HepG2 (cell line): ENCODE results near the gene UBAP2L. TPM values are rescaled to one million over a fixed set of nuclear protein-coding genes. Genes with fewer than 3 reads are reported as not detected.

Experiments
- ATAC-seq: fragments of 200-7000 bp; cut with Tn5 transposase; 3 replicates; pipeline ENCODE4 v1.9.1; 2020; ENCODE audit warnings: mild to moderate bottlenecking, moderate library complexity
- BruUV-seq: library from RNA; stranded (reverse); fragments of 400-500 nt; replicated peaks from 2 replicates; lab custom pipeline; 2021; lab: Mats Ljungman, UMichigan
- CTCF ChIA-PET: fragments of 300-600 bp; formaldehyde crosslinking; extraction: SDS; loops from one replicate; lab custom pipeline; 2021; ENCODE audit warnings: low total read pairs, inconsistent platforms, low intra/inter-chr PET ratio; lab: Yijun Ruan, JAX
- POLR2A ChIA-PET: fragments of 350-600 bp; sonication (Branson Sonifier 250); formaldehyde crosslinking; loops from one replicate; lab custom pipeline; 2020; ENCODE audit warnings: antibody characterized with exemption, inconsistent platforms; lab: Yijun Ruan, JAX
- DNase-seq: peaks from one replicate; pipeline ENCODE4 v3.0.0-alpha.2; 2015; ENCODE audit warnings: low spot score
- FAIRE-seq: peaks from 3 replicates; lab custom pipeline; 2011; peaks lifted over from hg19 to GRCh38; lab: Jason Lieb, UNC
- H2AFZ ChIP-seq: one replicate; pipeline ENCODE4 v1.6.1; 2011; ENCODE audit warnings: low read length, inconsistent platforms
- H3K27ac ChIP-seq: fragments of 300-600 bp; 3 replicates; pipeline ENCODE4 v1.8.0; 2011; ENCODE audit warnings: mixed run types, mild to moderate bottlenecking, mixed read lengths, low read length, inconsistent platforms; ENCODE audit not compliant: insufficient read depth; ENCODE audit errors: extremely low read length
- H3K27me3 ChIP-seq, 2 experiments: fragments of 200-600 bp in 1 of 2; 2 replicates in 1 of 2; 3 replicates in 1 of 2; pipeline versions ENCODE4 v1.6.0 to v1.8.0; 2011; ENCODE audit warnings: low read length in 2 of 2, mild to moderate bottlenecking in 2 of 2, moderate library complexity in 2 of 2, inconsistent platforms in 1 of 2; ENCODE audit not compliant: insufficient read depth in 2 of 2, control insufficient read depth in 1 of 2
- H3K36me3 ChIP-seq, 2 experiments: fragments of 200-600 bp in 1 of 2; replicated peaks in 1 of 2; 2 replicates in 1 of 2; 3 replicates in 1 of 2; pipeline versions ENCODE4 v1.5.1 to v1.8.0; 2011; ENCODE audit warnings: low read length in 2 of 2, inconsistent platforms in 1 of 2; ENCODE audit not compliant: insufficient read depth in 2 of 2, control insufficient read depth in 1 of 2
- H3K4me1 ChIP-seq: 2 replicates; pipeline ENCODE4 v1.5.1; 2012; ENCODE audit warnings: low read length, inconsistent platforms; ENCODE audit not compliant: insufficient read depth
- H3K4me2 ChIP-seq: 2 replicates; pipeline ENCODE4 v1.6.0; 2011; ENCODE audit warnings: low read depth, low read length, inconsistent platforms
- H3K4me3 ChIP-seq, 3 experiments: fragments of 200-600 bp in 1 of 3; sonication (generic), shearing (Covaris generic) in 1 of 3; replicated peaks in 1 of 3; 2 replicates each; pipeline ENCODE4 v1.5.1; 2011 to 2016; ENCODE audit warnings: low read length in 3 of 3, inconsistent platforms in 2 of 3, low read depth in 2 of 3, mild to moderate bottlenecking in 2 of 3, control low read depth in 1 of 3, mixed read lengths in 1 of 3; ENCODE audit not compliant: insufficient read depth in 1 of 3
- H3K79me2 ChIP-seq: one replicate; pipeline ENCODE4 v1.6.1; 2011; ENCODE audit warnings: low read length, inconsistent platforms; ENCODE audit not compliant: insufficient read depth
- H3K9ac ChIP-seq: 2 replicates; pipeline ENCODE4 v1.6.0; 2011; ENCODE audit warnings: mild to moderate bottlenecking, low read depth, low read length, inconsistent platforms; ENCODE audit not compliant: insufficient read depth
- H3K9me3 ChIP-seq: 2 replicates; pipeline ENCODE4 v1.5.1; 2012; ENCODE audit warnings: mild to moderate bottlenecking, low read length
- H4K20me1 ChIP-seq: 2 replicates; pipeline ENCODE4 v1.6.0; 2011; ENCODE audit warnings: inconsistent platforms, mild to moderate bottlenecking, low read length, moderate library complexity; ENCODE audit not compliant: insufficient read depth
- CHD4 ChIP-seq: fragments of 200-600 bp; sonication (generic); IDR thresholded peaks from 2 replicates; pipeline ENCODE4 v1.7.0; 2017; ENCODE audit warnings: mild to moderate bottlenecking, low read length, borderline replicate concordance
- CREM ChIP-seq, 2 experiments: sonication (generic) in 1 of 2; formaldehyde crosslinking in 1 of 2; IDR thresholded peaks; 2 replicates each; pipeline versions ENCODE4 v1.4.0 to v1.6.1; 2016 to 2020; ENCODE audit warnings: antibody characterized with exemption in 1 of 2, mild to moderate bottlenecking in 1 of 2, missing genetic modification reagents in 1 of 2
- CTCF ChIP-seq: sonication (generic); formaldehyde crosslinking; IDR thresholded peaks from 2 replicates; pipeline ENCODE4 v1.5.0; 2020; ENCODE audit warnings: mild to moderate bottlenecking, missing genetic modification reagents, moderate library complexity
- HOXA5 ChIP-seq: sonication (generic); formaldehyde crosslinking; IDR thresholded peaks from 2 replicates; pipeline ENCODE4 v1.4.0; 2020; ENCODE audit warnings: missing genetic modification reagents
- KDM1A ChIP-seq: IDR thresholded peaks from 2 replicates; pipeline ENCODE4 v1.6.1; 2016; ENCODE audit warnings: missing compliant biosample characterization
- MIER3 ChIP-seq: IDR thresholded peaks from 2 replicates; pipeline ENCODE4 v1.6.1; 2016; ENCODE audit warnings: missing compliant biosample characterization, borderline replicate concordance
- PCBP1 ChIP-seq: fragments of 200-400 bp; formaldehyde crosslinking; IDR thresholded peaks from 2 replicates; pipeline ENCODE4 v1.6.1; 2017; ENCODE audit warnings: mild to moderate bottlenecking, low read depth, low read length, borderline replicate concordance
- PHF8 ChIP-seq: sonication (generic); formaldehyde crosslinking; IDR thresholded peaks from 2 replicates; pipeline ENCODE4 v1.5.0; 2020; ENCODE audit warnings: missing genetic modification reagents
- RELA ChIP-seq: sonication (generic); formaldehyde crosslinking; IDR thresholded peaks from 2 replicates; pipeline ENCODE4 v1.4.0; 2020; ENCODE audit warnings: missing genetic modification reagents
- TEF ChIP-seq: sonication (generic); formaldehyde crosslinking; IDR thresholded peaks from 2 replicates; pipeline ENCODE4 v1.5.0; 2020; ENCODE audit warnings: missing genetic modification reagents
- THAP8 ChIP-seq: sonication (generic); formaldehyde crosslinking; IDR thresholded peaks from 2 replicates; pipeline ENCODE4 v1.5.1; 2020; ENCODE audit warnings: missing genetic modification reagents, mild to moderate bottlenecking, borderline replicate concordance
- ZFAT ChIP-seq: sonication (generic); formaldehyde crosslinking; conservative IDR thresholded peaks from 2 replicates; pipeline ENCODE4 v1.8.1; 2023; ENCODE audit warnings: missing genetic modification reagents, inconsistent platforms
- ZNF24 ChIP-seq: fragments of 450-650 bp; IDR thresholded peaks from 2 replicates; pipeline ENCODE4 v1.6.1; 2017; ENCODE audit warnings: antibody characterized with exemption, mild to moderate bottlenecking
- ZNF30 ChIP-seq: sonication (generic); formaldehyde crosslinking; IDR thresholded peaks from 2 replicates; pipeline ENCODE4 v1.5.0; 2020; ENCODE audit warnings: mild to moderate bottlenecking, missing genetic modification reagents
- ZNF446 ChIP-seq: sonication (generic); formaldehyde crosslinking; IDR thresholded peaks from 2 replicates; pipeline ENCODE4 v1.5.0; 2020; ENCODE audit warnings: mild to moderate bottlenecking, missing genetic modification reagents
- ZNF558 ChIP-seq: sonication (generic); formaldehyde crosslinking; IDR thresholded peaks from 2 replicates; pipeline ENCODE4 v1.9.0; 2022; ENCODE audit warnings: mild to moderate bottlenecking, missing genetic modification reagents, borderline replicate concordance
- ZNF569 ChIP-seq: sonication (generic); formaldehyde crosslinking; IDR thresholded peaks from 2 replicates; pipeline ENCODE4 v1.5.0; 2020; ENCODE audit warnings: mild to moderate bottlenecking, missing genetic modification reagents, moderate library complexity, borderline replicate concordance
- ZNF572 ChIP-seq: sonication (generic); formaldehyde crosslinking; IDR thresholded peaks from 2 replicates; pipeline ENCODE4 v1.5.1; 2020; ENCODE audit warnings: mild to moderate bottlenecking, missing genetic modification reagents
- ZNF644 ChIP-seq: IDR thresholded peaks from 2 replicates; pipeline ENCODE4 v1.6.1; 2016; ENCODE audit warnings: low read depth
- ZNF746 ChIP-seq: sonication (generic); formaldehyde crosslinking; IDR thresholded peaks from 2 replicates; pipeline ENCODE4 v1.8.0; 2022; ENCODE audit warnings: mild to moderate bottlenecking, missing genetic modification reagents
- whole genome bisulfite sequencing: methylation state at CpG from one replicate; pipeline ENCODE4 v1.1.6; 2017; ENCODE audit warnings: low lambda C conversion rate; 5-methylcytosine and 5-hydroxymethylcytosine counted together
- in situ Hi-C: cut with HindIII; loops from 2 replicates; pipeline ENCODE4 v1.10.0; 2017; ENCODE audit warnings: low pct_unique_long_range_greater_than_20kb; ENCODE audit not compliant: extremely low pct_ligation_motif_present
- intact Hi-C: fragments of 100-400 bp; cut with micrococcal nuclease; formaldehyde crosslinking; loops from one replicate; pipeline ENCODE4 v1.10.0; 2022; ENCODE audit not compliant: unreplicated experiment
- polyA plus RNA-seq, 8 experiments: library from polyadenylated mRNA; depleted of rRNA in 3 of 8; stranded (reverse) in 7 of 8; unstranded in 1 of 8; fragments of >200 nt; fragmentation: Illumina TruSeq in 4 of 8; extraction: Trizol in 4 of 8; gene quantifications; 2 replicates each; pipeline versions ENCODE4 v1.2.1 to v1.2.3, GENCODE V29; 2011 to 2016; ENCODE audit warnings: low read depth in 4 of 8, missing spikeins in 1 of 8, mixed read lengths in 1 of 8; ENCODE audit not compliant: insufficient read depth in 1 of 8
- total RNA-seq, 5 experiments: library from RNA; depleted of rRNA; stranded (reverse); fragments of >200 nt; fragmentation: Illumina TruSeq; extraction: Trizol; gene quantifications; 2 replicates each; pipeline ENCODE4 v1.2.3, GENCODE V29; 2016; ENCODE audit warnings: low read depth in 1 of 5

Gene UBAP2L
- total and polyA plus RNA-seq, 2 of the 13 experiments (the other 11 are each of a cell fraction or from before 2014, with no cell fraction given): 74.2 to 159 TPM

GRCh38 chr1:154265586-154265985, 44.8 kb downstream of the UBAP2L start (continued):
- TF ChIP-seq ZNF558 (CRISPR knock-in tag): no peak

GRCh38 chr1:154270833-154271232, 50.1 kb downstream of the UBAP2L start:
- H3K4me2 ChIP-seq: no peak overlapping the region
- CTCF ChIA-PET: interaction anchor here (3.2 kb wide), 1 partner anchor 72 kb away, joined by 43 read pairs; no protein-coding TSS in a partner anchor
- no peak for TF ChIP-seq ZNF446 (CRISPR knock-in tag)
- no peak for TF ChIP-seq ZFAT (CRISPR knock-in tag)
- TF ChIP-seq THAP8: no peak
- TF ChIP-seq CTCF (CRISPR knock-in tag): no peak
- no peak for TF ChIP-seq HOXA5 (CRISPR knock-in tag)
- TF ChIP-seq PHF8 (CRISPR knock-in tag): no peak
- TF ChIP-seq ZNF30 (CRISPR knock-in tag): no peak
- TF ChIP-seq ZNF24: no peak
- TF ChIP-seq TEF (CRISPR knock-in tag): no peak
- TF ChIP-seq ZNF644 (CRISPR knock-in tag): no peak
- TF ChIP-seq ZNF746 (CRISPR knock-in tag): no peak
- TF ChIP-seq RELA (CRISPR knock-in tag): no peak
- TF ChIP-seq ZNF569 (CRISPR knock-in tag): no peak
- TF ChIP-seq CREM (IDR thresholded peaks at IDR 0.05): no peak
- TF ChIP-seq CREM (CRISPR knock-in tag; IDR thresholded peaks at IDR 0.05): no peak
- no peak for TF ChIP-seq MIER3 (CRISPR knock-in tag)
- TF ChIP-seq KDM1A (CRISPR knock-in tag): no peak
- no peak for TF ChIP-seq CHD4
- TF ChIP-seq PCBP1: no peak
- TF ChIP-seq ZNF572: no peak
- no peak overlapping the region for H3K27ac ChIP-seq
- H2AFZ ChIP-seq: no peak overlapping the region
- no peaks in the 10 kb centered on the region for H4K20me1 ChIP-seq
- WGBS: 91% methylated on average over 5 of the region's 5 CpGs
- no peak for DNase-seq
- POLR2A ChIA-PET: interaction anchor here (1.2 to 1.7 kb wide), 3 partner anchors 64 to 280 kb away, joined by 4 to 9 read pairs (median 5); partner anchors contain the start of gene RPS27
- no TSS peak for BruUV-seq
- no peak overlapping the region for H3K4me3 ChIP-seq
- no peaks in the 10 kb centered on the region for H3K9me3 ChIP-seq
- in situ Hi-C loops (loop anchor here (5.0 kb wide), 2 partner anchors 76 to 89 kb away; no protein-coding TSS in a partner anchor), intact Hi-C loops (loop anchor here (5.0 kb wide), 1 partner anchor 324 kb away; the partner anchor contains the start of gene DENND4B)
- peaks cover 15 to 44% of the 10 kb centered on the region in 2 experiments for H3K36me3 ChIP-seq
- no peak for ATAC-seq
- FAIRE-seq: no peak
- no peaks in the 10 kb centered on the region; a peak in 1 of 5 replicates for H3K27me3 ChIP-seq
- no peak overlapping the region for H3K9ac ChIP-seq
- H3K79me2 ChIP-seq: peaks cover 11% of the 10 kb centered on the region
- peaks cover 12% of the 10 kb centered on the region for H3K4me1 ChIP-seq
